ENCODE results near the gene SCUBE3.

DNA sequence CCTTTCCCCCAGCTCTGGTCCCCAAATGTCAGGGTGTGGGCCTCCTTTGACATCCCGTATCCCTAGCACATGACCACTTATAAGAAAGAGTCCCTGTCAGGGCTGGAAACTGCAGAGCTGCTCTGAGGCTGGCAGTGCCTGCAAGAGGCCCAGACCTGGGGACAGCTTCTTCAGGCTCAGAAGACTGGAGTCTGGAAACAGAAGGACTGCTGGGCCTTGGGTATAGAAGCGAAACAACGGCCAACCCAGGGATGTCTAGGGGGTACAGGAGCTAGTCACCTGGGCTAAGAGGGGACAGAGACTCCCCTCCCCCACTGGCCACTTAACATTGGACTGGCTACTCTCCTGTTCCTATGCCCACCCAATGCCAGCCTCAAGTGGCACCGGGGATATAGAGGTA is 4.7 kb downstream of the SCUBE3 start:
- TF ChIP-seq, protein P1, sequence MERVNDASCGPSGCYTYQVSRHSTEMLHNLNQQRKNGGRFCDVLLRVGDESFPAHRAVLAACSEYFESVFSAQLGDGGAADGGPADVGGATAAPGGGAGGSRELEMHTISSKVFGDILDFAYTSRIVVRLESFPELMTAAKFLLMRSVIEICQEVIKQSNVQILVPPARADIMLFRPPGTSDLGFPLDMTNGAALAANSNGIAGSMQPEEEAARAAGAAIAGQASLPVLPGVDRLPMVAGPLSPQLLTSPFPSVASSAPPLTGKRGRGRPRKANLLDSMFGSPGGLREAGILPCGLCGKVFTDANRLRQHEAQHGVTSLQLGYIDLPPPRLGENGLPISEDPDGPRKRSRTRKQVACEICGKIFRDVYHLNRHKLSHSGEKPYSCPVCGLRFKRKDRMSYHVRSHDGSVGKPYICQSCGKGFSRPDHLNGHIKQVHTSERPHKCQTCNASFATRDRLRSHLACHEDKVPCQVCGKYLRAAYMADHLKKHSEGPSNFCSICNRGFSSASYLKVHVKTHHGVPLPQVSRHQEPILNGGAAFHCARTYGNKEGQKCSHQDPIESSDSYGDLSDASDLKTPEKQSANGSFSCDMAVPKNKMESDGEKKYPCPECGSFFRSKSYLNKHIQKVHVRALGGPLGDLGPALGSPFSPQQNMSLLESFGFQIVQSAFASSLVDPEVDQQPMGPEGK (CRISPR knock-in tag; IDR thresholded peaks at IDR 0.05; ENCODE audit: borderline replicate concordance), result no peak
- no peak for TF ChIP-seq SNAI2 (CRISPR knock-in tag; IDR thresholded peaks at IDR 0.05)
- TF ChIP-seq ZNF8 (CRISPR knock-in tag; IDR thresholded peaks at IDR 0.05), result no peak
- TF ChIP-seq, protein P2, sequence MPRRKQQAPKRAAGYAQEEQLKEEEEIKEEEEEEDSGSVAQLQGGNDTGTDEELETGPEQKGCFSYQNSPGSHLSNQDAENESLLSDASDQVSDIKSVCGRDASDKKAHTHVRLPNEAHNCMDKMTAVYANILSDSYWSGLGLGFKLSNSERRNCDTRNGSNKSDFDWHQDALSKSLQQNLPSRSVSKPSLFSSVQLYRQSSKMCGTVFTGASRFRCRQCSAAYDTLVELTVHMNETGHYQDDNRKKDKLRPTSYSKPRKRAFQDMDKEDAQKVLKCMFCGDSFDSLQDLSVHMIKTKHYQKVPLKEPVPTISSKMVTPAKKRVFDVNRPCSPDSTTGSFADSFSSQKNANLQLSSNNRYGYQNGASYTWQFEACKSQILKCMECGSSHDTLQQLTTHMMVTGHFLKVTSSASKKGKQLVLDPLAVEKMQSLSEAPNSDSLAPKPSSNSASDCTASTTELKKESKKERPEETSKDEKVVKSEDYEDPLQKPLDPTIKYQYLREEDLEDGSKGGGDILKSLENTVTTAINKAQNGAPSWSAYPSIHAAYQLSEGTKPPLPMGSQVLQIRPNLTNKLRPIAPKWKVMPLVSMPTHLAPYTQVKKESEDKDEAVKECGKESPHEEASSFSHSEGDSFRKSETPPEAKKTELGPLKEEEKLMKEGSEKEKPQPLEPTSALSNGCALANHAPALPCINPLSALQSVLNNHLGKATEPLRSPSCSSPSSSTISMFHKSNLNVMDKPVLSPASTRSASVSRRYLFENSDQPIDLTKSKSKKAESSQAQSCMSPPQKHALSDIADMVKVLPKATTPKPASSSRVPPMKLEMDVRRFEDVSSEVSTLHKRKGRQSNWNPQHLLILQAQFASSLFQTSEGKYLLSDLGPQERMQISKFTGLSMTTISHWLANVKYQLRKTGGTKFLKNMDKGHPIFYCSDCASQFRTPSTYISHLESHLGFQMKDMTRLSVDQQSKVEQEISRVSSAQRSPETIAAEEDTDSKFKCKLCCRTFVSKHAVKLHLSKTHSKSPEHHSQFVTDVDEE (CRISPR knock-in tag; IDR thresholded peaks at IDR 0.05), result no peak
- TF ChIP-seq, protein P3, sequence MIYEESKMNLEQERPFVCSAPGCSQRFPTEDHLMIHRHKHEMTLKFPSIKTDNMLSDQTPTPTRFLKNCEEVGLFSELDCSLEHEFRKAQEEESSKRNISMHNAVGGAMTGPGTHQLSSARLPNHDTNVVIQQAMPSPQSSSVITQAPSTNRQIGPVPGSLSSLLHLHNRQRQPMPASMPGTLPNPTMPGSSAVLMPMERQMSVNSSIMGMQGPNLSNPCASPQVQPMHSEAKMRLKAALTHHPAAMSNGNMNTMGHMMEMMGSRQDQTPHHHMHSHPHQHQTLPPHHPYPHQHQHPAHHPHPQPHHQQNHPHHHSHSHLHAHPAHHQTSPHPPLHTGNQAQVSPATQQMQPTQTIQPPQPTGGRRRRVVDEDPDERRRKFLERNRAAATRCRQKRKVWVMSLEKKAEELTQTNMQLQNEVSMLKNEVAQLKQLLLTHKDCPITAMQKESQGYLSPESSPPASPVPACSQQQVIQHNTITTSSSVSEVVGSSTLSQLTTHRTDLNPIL (CRISPR knock-in tag; IDR thresholded peaks at IDR 0.05; ENCODE audit: low read depth), result no peak
- TF ChIP-seq CSDC2 (CRISPR knock-in tag; IDR thresholded peaks at IDR 0.05), result no peak

All from SK-N-SH treated with all-trans-retinoic acid at 6 μM for 48 hours (cell line).